ENCODE results near the gene RPAIN. TPM values are rescaled to one million over a fixed set of nuclear protein-coding genes. Genes with fewer than 3 reads are reported as not detected.

Gene RPAIN
- total and polyA plus RNA-seq, 2 of the 13 experiments (the other 11 are each of a cell fraction or from before 2014, with no cell fraction given) = 42.1 to 58.5 TPM

GRCh38 chr17:5391678-5392077 lies 28.3 kb upstream of the RPAIN start:
- Histone ChIP-seq H3K36me3 (replicated peaks in 1 of 2; ENCODE audit: control insufficient read depth in 1 of 2, insufficient read depth in 2 of 2, low read length in 2 of 2) (peaks cover 22 to 75% of the 10 kb centered on the region in 2 experiments), H3K9ac (ENCODE audit: insufficient read depth, low read depth, low read length) (no peak overlapping the region), H3K27me3 (ENCODE audit: control insufficient read depth in 1 of 2, insufficient read depth in 2 of 2, low read length in 2 of 2) (no peaks in the 10 kb centered on the region), H3K4me3 (replicated peaks in 1 of 3; ENCODE audit: insufficient read depth in 1 of 3, low read depth in 2 of 3, low read length in 3 of 3) (no peak overlapping the region), H3K4me2 (ENCODE audit: low read depth, low read length) (no peak overlapping the region), H3K4me1 (ENCODE audit: insufficient read depth, low read length) (no peaks in the 10 kb centered on the region), H2AFZ (ENCODE audit: low read length) (no peak overlapping the region), H3K9me3 (ENCODE audit: low read length) (no peaks in the 10 kb centered on the region), H3K79me2 (ENCODE audit: insufficient read depth, low read length) (no peaks in the 10 kb centered on the region), H4K20me1 (ENCODE audit: insufficient read depth, low read length) (no peaks in the 10 kb centered on the region), H3K27ac (ENCODE audit: extremely low read length, insufficient read depth, low read length) (no peak overlapping the region)
- 91% methylated on average over 5 of the region's 5 CpGs for WGBS (ENCODE audit: low lambda C conversion rate)
- DNase-seq (ENCODE audit: low spot score) = no peak
- no peak for TF ChIP-seq ZBTB4 (CRISPR knock-in tag; IDR thresholded peaks at IDR 0.05; ENCODE audit: borderline replicate concordance)
- no peak for TF ChIP-seq ZNF597 (CRISPR knock-in tag; IDR thresholded peaks at IDR 0.05)
- TF ChIP-seq ZNF607 (CRISPR knock-in tag; IDR thresholded peaks at IDR 0.05; ENCODE audit: borderline replicate concordance) = no peak
- TF ChIP-seq ZNF710 (CRISPR knock-in tag; IDR thresholded peaks at IDR 0.05; ENCODE audit: borderline replicate concordance) = no peak
- TF ChIP-seq PRDM4 (CRISPR knock-in tag; IDR thresholded peaks at IDR 0.05; ENCODE audit: borderline replicate concordance) = no peak
- no peak for TF ChIP-seq PHF5A (CRISPR knock-in tag; IDR thresholded peaks at IDR 0.05; ENCODE audit: low read depth, unreplicated experiment)
- TF ChIP-seq KLF6 (CRISPR knock-in tag; IDR thresholded peaks at IDR 0.05) = no peak
- no peak for TF ChIP-seq ZNF263 (CRISPR knock-in tag; IDR thresholded peaks at IDR 0.05)
- no peak for TF ChIP-seq ZBTB8A (CRISPR knock-in tag; IDR thresholded peaks at IDR 0.05; ENCODE audit: borderline replicate concordance, low read depth)
- TF ChIP-seq CBX5 (CRISPR knock-in tag; IDR thresholded peaks at IDR 0.05; ENCODE audit: borderline replicate concordance) = no peak
- no peak for TF ChIP-seq SRSF1 (optimal IDR thresholded peaks at IDR 0.05; ENCODE audit: low read depth, low read length)
- no peak for TF ChIP-seq ETV6 (CRISPR knock-in tag; conservative IDR thresholded peaks at IDR 0.05)
- no peak for TF ChIP-seq TFE3 (CRISPR knock-in tag; IDR thresholded peaks at IDR 0.05)
- ATAC-seq = no peak
- in situ Hi-C loops (cut with HindIII; ENCODE audit: extremely low pct_ligation_motif_present, low pct_unique_long_range_greater_than_20kb) = no loop called here
- no peak for FAIRE-seq
- no TSS peak for BruUV-seq (replicated peaks)
- intact Hi-C loops (cut with micrococcal nuclease; ENCODE audit: unreplicated experiment) = no loop called here
- POLR2A ChIA-PET = no interaction called here
- CTCF ChIA-PET (ENCODE audit: low intra/inter-chr PET ratio, low total read pairs) = no interaction called here
